Adipocyte (in vitro differentiated cells): ENCODE results near the gene TBCC.
"Not testable (repeated sequence)": the region's sequence is repeated elsewhere in the genome, so short reads cannot be mapped to it uniquely, and the experiment has no call there.

ENCODE experiments used
- DNase-seq: peaks from one replicate; pipeline ENCODE4 v3.0.0-alpha.2; 2015; ENCODE audit warnings: low read depth
- H3K27me3 ChIP-seq: replicated peaks from 2 replicates; pipeline ENCODE4 v1.7.0; 2013; ENCODE audit warnings: mild to moderate bottlenecking, low read length, moderate library complexity; ENCODE audit not compliant: control insufficient read depth, insufficient read depth
- H3K36me3 ChIP-seq: 2 replicates; pipeline ENCODE4 v1.7.0; 2013; ENCODE audit warnings: low read length, mild to moderate bottlenecking, moderate library complexity; ENCODE audit not compliant: control insufficient read depth, insufficient read depth, severe bottlenecking
- H3K4me1 ChIP-seq: 2 replicates; pipeline ENCODE4 v1.7.0; 2013; ENCODE audit warnings: mild to moderate bottlenecking, low read length, moderate library complexity; ENCODE audit not compliant: control insufficient read depth, insufficient read depth
- H3K4me3 ChIP-seq: 2 replicates; pipeline ENCODE4 v1.7.0; 2013; ENCODE audit warnings: mild to moderate bottlenecking, low read length, moderate library complexity
- H3K9ac ChIP-seq: 2 replicates; pipeline ENCODE4 v1.7.0; 2013; ENCODE audit warnings: mild to moderate bottlenecking, low read length, moderate library complexity
- H3K9me3 ChIP-seq: 2 replicates; pipeline ENCODE4 v1.7.0; 2013; ENCODE audit warnings: mild to moderate bottlenecking, low read length, moderate library complexity; ENCODE audit not compliant: control insufficient read depth

The TBCC gene

DNA sequence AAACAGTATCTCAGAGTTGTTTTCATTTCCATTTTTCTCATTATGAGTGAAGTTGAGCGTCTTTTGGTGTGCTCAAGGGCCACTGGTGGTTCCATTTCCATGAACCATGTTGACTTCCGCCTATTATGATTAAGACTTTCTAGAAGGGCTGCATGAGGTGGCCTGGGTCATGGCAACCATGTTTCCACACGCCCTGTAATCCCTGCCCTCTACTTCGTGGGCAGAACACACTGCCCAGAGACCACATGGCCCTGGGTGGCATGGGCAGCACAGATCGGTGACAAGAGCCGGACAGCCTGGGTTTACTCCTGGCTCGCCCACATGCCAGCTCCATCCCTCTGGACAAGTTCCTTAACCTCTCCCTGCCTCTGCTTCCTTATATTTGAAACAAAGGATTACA is 38.3 kb downstream of the TBCC start:
- peaks cover 11% of the 10 kb centered on the region for H3K9me3 ChIP-seq
- H3K36me3 ChIP-seq: no peaks in the 10 kb centered on the region
- H3K4me3 ChIP-seq: no peak overlapping the region
- H3K9ac ChIP-seq: no peak overlapping the region
- peaks cover 5% of the 10 kb centered on the region for H3K4me1 ChIP-seq
- no peaks in the 10 kb centered on the region for H3K27me3 ChIP-seq
- no peak for DNase-seq

- H3K36me3 ChIP-seq: no peaks in the 10 kb centered on the region
- no peak overlapping the region for H3K4me3 ChIP-seq
- H3K9me3 ChIP-seq: no peaks in the 10 kb centered on the region
- DNase-seq: no peak
- peaks cover 5% of the 10 kb centered on the region for H3K4me1 ChIP-seq
- no peaks in the 10 kb centered on the region for H3K27me3 ChIP-seq
- no peak overlapping the region for H3K9ac ChIP-seq
Measured at GRCh38 chr6:42704937-42705374, 40.9 kb downstream of the TBCC start.

- Histone ChIP-seq H3K36me3 (no peaks in the 10 kb centered on the region), H3K4me1 (peaks cover 5% of the 10 kb centered on the region), H3K4me3 (peak overlapping the region; percentile 82), H3K9me3 (no peaks in the 10 kb centered on the region), H3K27me3 (no peaks in the 10 kb centered on the region), H3K9ac (peak overlapping the region; percentile 76)
- DNase-seq: peak; percentile 80
Measured at GRCh38 chr6:42704251-42704936, 41.5 kb downstream of the TBCC start.

GRCh38 chr6:42702786-42703185 is 43.1 kb downstream of the TBCC start:
- not testable (repeated sequence) for H3K36me3 ChIP-seq, H3K9me3 ChIP-seq, H3K4me1 ChIP-seq, H3K4me3 ChIP-seq, DNase-seq, H3K9ac ChIP-seq, H3K27me3 ChIP-seq

DNA sequence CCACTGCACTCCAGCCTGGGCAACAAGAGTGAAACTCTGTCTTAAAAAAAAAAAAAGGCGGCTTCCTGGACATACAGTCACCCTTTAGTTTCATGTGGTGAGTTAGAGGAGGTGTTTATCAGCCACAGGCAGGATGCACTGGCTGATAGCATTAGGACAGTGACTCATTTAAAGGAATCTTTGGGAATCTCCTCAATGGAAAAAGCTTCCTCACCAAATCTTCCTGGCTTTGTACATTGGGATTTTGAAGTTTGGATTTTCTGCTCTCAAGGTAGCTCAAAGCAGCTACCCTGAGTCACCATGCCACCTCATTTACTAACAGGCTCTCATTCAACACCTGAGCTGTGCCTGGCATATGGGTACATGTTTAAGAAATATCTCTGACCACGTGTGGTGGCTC is 43.7 kb downstream of the TBCC start:
- H3K9me3 ChIP-seq: no peaks in the 10 kb centered on the region
- H3K4me1 ChIP-seq: peaks cover 9% of the 10 kb centered on the region
- no peak overlapping the region for H3K4me3 ChIP-seq
- no peak overlapping the region for H3K9ac ChIP-seq
- H3K36me3 ChIP-seq: no peaks in the 10 kb centered on the region
- no peak for DNase-seq
- no peaks in the 10 kb centered on the region for H3K27me3 ChIP-seq

- no peak for DNase-seq
- Histone ChIP-seq H3K36me3 (peaks cover 7% of the 10 kb centered on the region), H3K9me3 (no peaks in the 10 kb centered on the region), H3K9ac (no peak overlapping the region), H3K4me1 (peaks cover 42% of the 10 kb centered on the region), H3K27me3 (no peaks in the 10 kb centered on the region), H3K4me3 (no peak overlapping the region)
Measured at GRCh38 chr6:42698217-42698616, 47.7 kb downstream of the TBCC start.

DNA sequence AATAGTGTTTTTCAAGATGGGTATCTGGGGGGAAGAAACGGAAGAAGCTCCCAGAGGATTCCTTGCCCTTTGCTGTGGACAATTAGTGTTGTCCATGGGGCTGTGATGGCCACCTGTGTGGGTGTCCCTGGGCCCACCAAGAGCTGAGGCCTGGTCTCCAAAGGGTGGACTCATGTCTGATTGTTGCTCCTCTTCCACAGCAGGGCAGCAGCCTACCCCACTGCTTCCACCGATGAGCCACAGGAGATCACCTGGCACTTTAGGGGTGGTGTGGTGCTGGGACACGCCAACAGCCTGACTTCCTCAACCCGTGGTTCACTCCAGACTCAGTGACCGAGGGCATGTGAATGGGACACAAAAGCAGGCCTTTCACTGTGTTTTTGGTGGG is 48.6 kb downstream of the TBCC start:
- no peaks in the 10 kb centered on the region for H3K9me3 ChIP-seq
- DNase-seq: no peak
- H3K36me3 ChIP-seq: peaks cover 17% of the 10 kb centered on the region
- no peak overlapping the region for H3K4me3 ChIP-seq
- peaks cover 52% of the 10 kb centered on the region for H3K4me1 ChIP-seq
- no peak overlapping the region for H3K9ac ChIP-seq
- no peaks in the 10 kb centered on the region for H3K27me3 ChIP-seq

DNA sequence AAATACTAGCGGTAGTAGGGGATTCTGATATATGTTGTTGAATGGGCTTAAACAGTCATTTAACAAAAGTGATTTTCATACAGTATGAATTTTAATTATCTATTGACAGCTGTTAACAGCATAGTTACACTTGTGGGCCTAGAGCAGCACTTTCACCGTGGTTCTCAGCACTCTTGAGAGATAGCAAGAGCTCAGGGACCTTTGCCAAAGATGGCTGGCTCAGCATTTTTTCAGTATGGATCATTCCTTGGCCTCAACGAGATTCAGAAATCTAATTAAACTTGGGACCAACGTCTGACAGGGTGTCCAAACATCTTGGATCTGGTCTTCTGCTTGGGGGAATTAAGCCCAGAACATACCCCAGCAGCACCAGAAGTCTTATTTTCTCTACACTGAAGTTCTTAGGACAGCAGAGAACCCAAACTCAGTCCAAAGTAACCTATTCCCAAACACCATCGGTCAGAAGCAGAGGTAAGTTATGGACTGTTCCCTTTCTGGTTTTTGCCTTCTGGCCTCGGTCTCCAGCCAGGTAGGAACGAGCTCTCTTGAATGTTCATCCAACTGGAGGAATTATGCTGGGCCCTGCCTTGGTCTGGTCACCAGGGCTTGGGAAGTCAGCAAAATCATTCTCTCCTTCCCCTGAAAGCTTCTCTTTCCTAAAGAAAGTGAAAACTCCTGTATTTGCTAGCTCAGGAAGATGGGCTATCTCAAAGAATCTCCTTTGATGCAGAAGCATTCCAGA is 49.2 kb downstream of the TBCC start:
- DNase-seq: peak; percentile 72
- peak overlapping the region; percentile 32 for H3K9ac ChIP-seq
- peaks cover 20% of the 10 kb centered on the region for H3K36me3 ChIP-seq
- H3K4me3 ChIP-seq: no peak overlapping the region
- H3K4me1 ChIP-seq: peaks cover 57% of the 10 kb centered on the region
- no peaks in the 10 kb centered on the region for H3K9me3 ChIP-seq
- no peaks in the 10 kb centered on the region for H3K27me3 ChIP-seq

DNA sequence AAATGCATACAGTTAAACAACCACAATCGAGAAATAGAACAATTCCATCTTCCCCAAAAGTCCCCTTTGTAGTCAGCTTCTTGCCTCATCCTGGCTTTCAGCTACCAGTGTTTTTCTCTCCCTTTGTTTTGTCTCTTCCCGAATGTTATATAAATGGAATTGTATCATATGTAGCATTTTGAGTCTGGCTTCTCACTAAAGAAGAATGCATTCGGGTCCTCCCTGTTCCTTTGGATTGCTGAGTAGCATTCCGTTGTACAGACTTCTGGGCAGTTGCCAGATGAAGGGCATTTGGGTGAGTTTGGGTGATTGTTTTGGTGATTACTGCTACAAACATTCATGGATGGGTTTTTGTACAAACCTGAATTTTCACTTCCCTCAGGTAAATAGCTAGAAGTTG is 51.3 kb downstream of the TBCC start:
- Histone ChIP-seq H3K4me1 (peaks cover 75% of the 10 kb centered on the region), H3K27me3 (no peaks in the 10 kb centered on the region), H3K9ac (peak overlapping the region; percentile 40), H3K36me3 (peaks cover 33% of the 10 kb centered on the region), H3K9me3 (no peaks in the 10 kb centered on the region), H3K4me3 (no peak overlapping the region)
- DNase-seq: peak; percentile 84
